PC-9 (cell line): ENCODE results near the gene CLEC1A. TPM values are rescaled to one million over a fixed set of nuclear protein-coding genes. Genes with fewer than 3 reads are reported as not detected.

Source experiments
- BruUV-seq: library from RNA; stranded (reverse); fragments of 400-500 nt; replicated peaks from 2 replicates; lab custom pipeline; 2021; lab: Mats Ljungman, UMichigan
- CTCF ChIA-PET: fragments of 300-600 bp; sonication (Branson Sonifier 250); formaldehyde crosslinking; loops from one replicate; lab custom pipeline; 2022; ENCODE audit warnings: antibody characterized with exemption; lab: Charles Lee
- POLR2A ChIA-PET: fragments of 300-600 bp; sonication (Branson Sonifier 250); formaldehyde crosslinking; loops from one replicate; lab custom pipeline; 2022; ENCODE audit warnings: antibody characterized with exemption; ENCODE audit not compliant: unreplicated experiment; lab: Charles Lee
- DNase-seq, 2 experiments: peaks; one replicate each; pipeline versions ENCODE4 v3.0.0 to v3.0.0-alpha.2; 2015 to 2022; ENCODE audit warnings: mixed read lengths in 1 of 2
- H2AFZ ChIP-seq: fragments of 200-600 bp; sonication (generic); 2 replicates; pipeline ENCODE4 v1.8.1; 2017; ENCODE audit warnings: antibody characterized with exemption
- H3F3A ChIP-seq: fragments of 200-600 bp; sonication (generic); 2 replicates; pipeline ENCODE4 v1.8.1; 2017; ENCODE audit warnings: antibody characterized with exemption, mild to moderate bottlenecking, low read depth; ENCODE audit not compliant: insufficient read depth
- H3K27ac ChIP-seq: fragments of 200-600 bp; sonication (generic); 2 replicates; pipeline ENCODE4 v1.6.1; 2016; ENCODE audit warnings: mixed run types
- H3K27me3 ChIP-seq: fragments of 200-600 bp; sonication (generic); 2 replicates; pipeline ENCODE4 v1.6.1; 2016; ENCODE audit warnings: low read depth, mixed run types; ENCODE audit not compliant: insufficient read depth
- H3K36me3 ChIP-seq: fragments of 200-600 bp; sonication (generic); 2 replicates; pipeline ENCODE4 v1.6.1; 2016; ENCODE audit warnings: low read depth, mixed run types
- H3K4me1 ChIP-seq: fragments of 200-600 bp; sonication (generic); replicated peaks from 2 replicates; pipeline ENCODE4 v1.6.1; 2016; ENCODE audit warnings: mixed run types; ENCODE audit not compliant: insufficient read depth
- H3K4me2 ChIP-seq: fragments of 200-600 bp; sonication (generic); 2 replicates; pipeline ENCODE4 v1.6.1; 2017; ENCODE audit warnings: mixed run types
- H3K4me3 ChIP-seq: fragments of 200-600 bp; sonication (generic); 2 replicates; pipeline ENCODE4 v1.6.1; 2016; ENCODE audit warnings: mixed run types
- H3K79me2 ChIP-seq: fragments of 200-600 bp; sonication (generic); 2 replicates; pipeline ENCODE4 v1.6.1; 2017; ENCODE audit warnings: low read depth, mixed run types
- H3K9me2 ChIP-seq: fragments of 200-600 bp; sonication (generic); 2 replicates; pipeline ENCODE4 v1.8.1; 2017; ENCODE audit warnings: mild to moderate bottlenecking; ENCODE audit not compliant: insufficient read depth
- H3K9me3 ChIP-seq: fragments of 200-600 bp; sonication (generic); 2 replicates; pipeline ENCODE4 v1.8.1; 2016; ENCODE audit warnings: low read depth; ENCODE audit not compliant: insufficient read depth
- H4K20me1 ChIP-seq: fragments of 200-600 bp; sonication (generic); 2 replicates; pipeline ENCODE4 v1.8.1; 2017; ENCODE audit not compliant: insufficient read depth
- CTCF ChIP-seq: fragments of 200-600 bp; sonication (generic); conservative IDR thresholded peaks from 2 replicates; pipeline ENCODE4 v1.6.1; 2017; ENCODE audit warnings: mixed run types, antibody characterized with exemption, mild to moderate bottlenecking, moderate library complexity
- EZH2 ChIP-seq: fragments of 200-600 bp; sonication (generic); IDR thresholded peaks from 2 replicates; pipeline ENCODE4 v1.8.0; 2017; ENCODE audit warnings: antibody characterized with exemption, low read depth
- intact Hi-C: fragments of 100-400 bp; cut with micrococcal nuclease; formaldehyde crosslinking; loops from one replicate; pipeline ENCODE4 v1.10.0; 2022; ENCODE audit not compliant: unreplicated experiment
- total RNA-seq: library from RNA; stranded (reverse); gene quantifications from 2 replicates; pipeline ENCODE4 v1.2.3, GENCODE V29; 2021

The CLEC1A gene
- total RNA-seq, 1 experiment from 2014 or later, result not detected

DNA sequence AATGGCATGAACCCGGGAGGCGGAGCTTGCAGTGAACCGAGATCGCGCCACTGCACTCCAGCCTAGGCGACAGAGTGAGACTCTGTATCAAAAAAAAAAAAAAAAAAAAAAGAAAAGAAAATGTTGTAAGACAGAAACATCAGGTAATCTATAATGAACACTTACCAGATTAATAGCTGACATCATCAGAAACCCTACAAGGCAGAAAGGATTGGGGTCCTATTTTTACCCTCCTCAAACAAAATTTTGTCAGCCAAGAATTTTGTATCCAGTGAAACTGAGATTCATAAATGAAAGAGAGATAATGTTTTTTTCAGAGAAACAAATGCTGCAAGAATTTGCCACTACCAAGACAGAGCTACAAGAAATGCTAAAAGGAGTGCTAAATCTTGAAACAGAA lies 14.1 kb downstream of the CLEC1A start:
- H3F3A ChIP-seq, result no peaks in the 10 kb centered on the region
- POLR2A ChIA-PET, result interaction anchor here (0.5 kb wide), 1 partner anchor 36 kb away, joined by 21 read pairs; no protein-coding TSS in a partner anchor
- intact Hi-C loops, result no loop called here
- no peak overlapping the region for H3K27ac ChIP-seq
- CTCF ChIA-PET, result interaction anchor here (0.8 kb wide), 1 partner anchor 1079 kb away, joined by 9 read pairs; no protein-coding TSS in a partner anchor
- H3K36me3 ChIP-seq, result no peaks in the 10 kb centered on the region
- no peak for DNase-seq
- no peaks in the 10 kb centered on the region for H3K4me1 ChIP-seq
- no peaks in the 10 kb centered on the region for H4K20me1 ChIP-seq
- no peaks in the 10 kb centered on the region for H3K9me2 ChIP-seq
- TF ChIP-seq CTCF (no peak), EZH2 (no peak)
- no peak overlapping the region for H2AFZ ChIP-seq
- no peaks in the 10 kb centered on the region for H3K27me3 ChIP-seq
- no TSS peak for BruUV-seq
- H3K79me2 ChIP-seq, result no peaks in the 10 kb centered on the region
- H3K4me3 ChIP-seq, result no peak overlapping the region
- H3K9me3 ChIP-seq, result peaks cover 7% of the 10 kb centered on the region; the same call in 1 of the 2 replicates
- no peak overlapping the region for H3K4me2 ChIP-seq

DNA sequence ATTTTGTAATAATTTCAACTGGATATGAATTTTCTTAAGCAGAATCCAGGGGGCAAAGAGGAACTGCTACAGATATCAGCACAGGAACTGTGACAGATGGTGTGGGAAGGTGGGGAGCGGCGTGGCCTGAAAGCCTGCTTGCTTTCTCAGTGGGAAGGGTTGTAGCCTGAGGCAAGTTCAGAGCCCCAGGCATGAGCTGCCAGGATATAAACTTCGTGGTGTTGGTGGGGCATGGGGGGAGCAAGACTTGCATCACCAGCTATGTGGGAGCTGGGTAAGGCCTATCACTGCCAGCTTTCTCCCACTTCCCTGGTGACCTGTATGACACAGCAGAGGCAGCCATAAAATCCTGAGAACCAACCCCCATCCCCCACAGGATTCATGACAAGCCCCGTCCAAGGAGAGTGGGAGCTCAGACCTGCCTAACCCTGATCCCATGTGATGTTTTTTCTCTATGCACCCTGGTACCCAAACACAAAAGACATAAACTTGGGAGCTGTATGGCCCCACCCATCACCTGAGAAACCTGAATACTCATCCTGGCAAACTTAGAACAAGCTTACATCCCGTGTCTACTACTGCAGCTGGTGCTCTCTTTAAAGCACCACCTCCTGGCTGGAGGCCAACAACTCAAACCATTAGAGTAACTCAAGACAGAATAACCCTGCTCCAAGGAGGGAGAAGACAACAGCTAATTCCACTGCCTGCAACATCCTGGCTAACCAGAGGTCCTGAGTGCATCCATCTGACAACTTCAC lies 16.5 kb downstream of the CLEC1A start:
- DNase-seq, result no peak
- H3K4me2 ChIP-seq, result no peak overlapping the region
- no peaks in the 10 kb centered on the region for H3K79me2 ChIP-seq
- no peaks in the 10 kb centered on the region for H4K20me1 ChIP-seq
- H3K9me3 ChIP-seq, result peaks cover 7% of the 10 kb centered on the region; the same call in 1 of the 2 replicates
- no peak overlapping the region for H3K27ac ChIP-seq
- no TSS peak for BruUV-seq
- no peaks in the 10 kb centered on the region for H3K4me1 ChIP-seq
- POLR2A ChIA-PET, result no interaction called here
- H3K9me2 ChIP-seq, result peaks cover 6% of the 10 kb centered on the region; the same call in 1 of the 2 replicates
- H3K36me3 ChIP-seq, result no peaks in the 10 kb centered on the region
- CTCF ChIA-PET, result no interaction called here
- no peak overlapping the region for H2AFZ ChIP-seq
- intact Hi-C loops, result no loop called here
- TF ChIP-seq EZH2 (no peak), CTCF (no peak)
- no peaks in the 10 kb centered on the region; the same call in 1 of the 2 replicates for H3F3A ChIP-seq
- no peaks in the 10 kb centered on the region for H3K27me3 ChIP-seq
- no peak overlapping the region for H3K4me3 ChIP-seq

DNA sequence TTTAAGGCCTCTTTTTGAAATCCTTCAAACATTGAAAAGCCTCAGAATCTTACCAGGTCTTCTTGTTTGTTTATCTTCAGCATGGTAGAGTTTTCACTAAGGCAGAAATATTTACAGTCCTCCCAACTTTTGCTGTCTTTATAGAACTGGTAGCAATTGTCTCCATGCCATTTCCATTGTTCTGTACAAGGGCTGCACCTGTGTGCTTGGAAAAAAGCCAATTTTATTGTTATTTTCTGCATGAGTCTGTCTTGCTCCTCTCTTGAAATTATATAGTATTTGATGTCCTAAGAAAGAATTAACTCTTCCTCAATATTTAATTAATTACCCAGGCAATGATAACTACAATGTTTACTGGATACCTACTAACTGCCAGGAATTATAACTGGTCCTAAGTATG lies 23.3 kb downstream of the CLEC1A start:
- Histone ChIP-seq H3K4me3 (no peak overlapping the region), H3K27ac (no peak overlapping the region), H3K36me3 (no peaks in the 10 kb centered on the region), H3K9me2 (peaks cover 6% of the 10 kb centered on the region; the same call in 1 of the 2 replicates), H4K20me1 (no peaks in the 10 kb centered on the region), H3K27me3 (no peaks in the 10 kb centered on the region), H3K4me2 (no peak overlapping the region), H3K79me2 (no peaks in the 10 kb centered on the region), H3K4me1 (no peaks in the 10 kb centered on the region), H2AFZ (no peak overlapping the region), H3F3A (no peaks in the 10 kb centered on the region; the same call in 1 of the 2 replicates), H3K9me3 (no peaks in the 10 kb centered on the region)
- BruUV-seq, result no TSS peak
- no peak for TF ChIP-seq EZH2
- TF ChIP-seq CTCF, result no peak
- POLR2A ChIA-PET, result no interaction called here
- DNase-seq, result no peak
- CTCF ChIA-PET, result no interaction called here
- intact Hi-C loops, result no loop called here
